Endothelial cell (in vitro differentiated cells): Measurements from ENCODE around the gene HIVEP1. TPM values are rescaled to one million over a fixed set of nuclear protein-coding genes. Genes with fewer than 3 reads are reported as not detected.

ENCODE experiments used
- DNase-seq: peaks from one replicate; pipeline ENCODE4 v3.0.0; 2021; ENCODE audit warnings: low spot score
- H3K27ac Mint-ChIP-seq: one replicate; pipeline ENCODE4 v1.8.0; 2021; ENCODE audit warnings: mixed read lengths, inconsistent platforms; ENCODE audit not compliant: unreplicated experiment
- H3K27me3 Mint-ChIP-seq: one replicate; pipeline ENCODE4 v1.8.0; 2021; ENCODE audit warnings: mild to moderate bottlenecking, moderate library complexity, mixed read lengths, inconsistent platforms; ENCODE audit not compliant: unreplicated experiment
- H3K36me3 Mint-ChIP-seq: one replicate; pipeline ENCODE4 v1.8.0; 2021; ENCODE audit warnings: mild to moderate bottlenecking, low read depth, mixed read lengths, inconsistent platforms; ENCODE audit not compliant: unreplicated experiment
- H3K4me1 Mint-ChIP-seq: one replicate; pipeline ENCODE4 v1.8.0; 2021; ENCODE audit warnings: mild to moderate bottlenecking, mixed read lengths, inconsistent platforms; ENCODE audit not compliant: unreplicated experiment
- H3K4me3 Mint-ChIP-seq: one replicate; pipeline ENCODE4 v1.8.0; 2021; ENCODE audit warnings: mild to moderate bottlenecking, mixed read lengths, inconsistent platforms; ENCODE audit not compliant: unreplicated experiment
- H3K9me3 Mint-ChIP-seq: one replicate; pipeline ENCODE4 v1.8.0; 2021; ENCODE audit warnings: mixed read lengths, inconsistent platforms; ENCODE audit not compliant: unreplicated experiment
- total RNA-seq: library from RNA; stranded (reverse); fragmentation: NEBNext Ultra II Directional; extraction: Animal tissue kit (Norgen Biotek cat#: 25700); gene quantifications from one replicate; pipeline ENCODE4 v1.2.1, GENCODE V29; 2021; ENCODE audit not compliant: unreplicated experiment
- TF ChIP-seq, protein P1 (sequence below): fragments of 200-600 bp; sonication (generic); IDR thresholded peaks from one replicate; pipeline ENCODE4 v1.5.0; 2021; ENCODE audit warnings: antibody characterized with exemption; ENCODE audit not compliant: unreplicated experiment

HIVEP1 gene
- total RNA-seq, 1 donor from 2014 or later: 19.0 TPM

DNA sequence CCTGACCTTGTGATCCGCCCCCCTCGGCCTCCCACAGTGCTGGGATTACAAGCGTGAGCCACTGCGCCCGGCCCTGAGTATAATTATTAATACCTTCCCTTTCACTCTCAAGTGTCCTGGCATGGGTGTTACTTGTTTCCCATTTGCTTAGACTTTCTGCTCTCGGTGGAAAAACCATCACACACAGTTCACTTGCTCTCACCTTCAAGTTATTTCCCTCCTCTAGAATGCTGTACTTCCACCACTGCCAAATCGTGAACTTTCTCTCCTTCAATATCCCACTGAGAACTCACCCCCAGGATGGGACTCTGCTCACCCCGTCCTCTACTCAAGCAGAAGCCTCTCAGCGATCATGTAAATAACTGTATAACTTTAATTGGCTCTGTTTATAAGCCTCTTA is 4.6 kb upstream of the HIVEP1 start:
- H3K27ac Mint-ChIP-seq: peak overlapping the region; percentile 99
- H3K4me3 Mint-ChIP-seq: no peak overlapping the region

DNA sequence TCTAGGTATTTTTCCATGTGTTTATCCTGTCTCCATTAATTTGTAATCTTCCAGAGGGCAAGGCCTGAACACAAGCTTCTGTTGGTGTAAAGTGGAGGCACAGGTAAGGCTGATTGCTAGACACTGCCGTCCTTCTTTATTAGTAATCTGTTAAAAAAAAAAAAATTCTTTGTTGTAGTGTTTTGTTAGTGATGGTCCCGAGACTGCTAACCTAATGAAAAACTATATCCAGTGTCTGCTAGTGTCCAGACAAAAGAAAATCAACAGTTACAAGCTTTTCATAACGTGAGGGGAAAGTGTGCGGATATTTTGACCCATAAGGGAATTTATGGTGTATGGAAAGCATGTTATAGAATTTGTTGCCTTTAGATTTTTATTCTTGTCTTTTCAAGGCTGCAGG is 4.2 kb upstream of the HIVEP1 start:
- no peaks in the 10 kb centered on the region for H3K9me3 Mint-ChIP-seq
- H3K36me3 Mint-ChIP-seq: no peaks in the 10 kb centered on the region
- peak overlapping the region; percentile 99 for H3K27ac Mint-ChIP-seq

More for the DNA sequence above, 4.6 kb upstream of the HIVEP1 start:
- H3K4me1 Mint-ChIP-seq: peaks cover 20% of the 10 kb centered on the region
- TF ChIP-seq, protein P1, sequence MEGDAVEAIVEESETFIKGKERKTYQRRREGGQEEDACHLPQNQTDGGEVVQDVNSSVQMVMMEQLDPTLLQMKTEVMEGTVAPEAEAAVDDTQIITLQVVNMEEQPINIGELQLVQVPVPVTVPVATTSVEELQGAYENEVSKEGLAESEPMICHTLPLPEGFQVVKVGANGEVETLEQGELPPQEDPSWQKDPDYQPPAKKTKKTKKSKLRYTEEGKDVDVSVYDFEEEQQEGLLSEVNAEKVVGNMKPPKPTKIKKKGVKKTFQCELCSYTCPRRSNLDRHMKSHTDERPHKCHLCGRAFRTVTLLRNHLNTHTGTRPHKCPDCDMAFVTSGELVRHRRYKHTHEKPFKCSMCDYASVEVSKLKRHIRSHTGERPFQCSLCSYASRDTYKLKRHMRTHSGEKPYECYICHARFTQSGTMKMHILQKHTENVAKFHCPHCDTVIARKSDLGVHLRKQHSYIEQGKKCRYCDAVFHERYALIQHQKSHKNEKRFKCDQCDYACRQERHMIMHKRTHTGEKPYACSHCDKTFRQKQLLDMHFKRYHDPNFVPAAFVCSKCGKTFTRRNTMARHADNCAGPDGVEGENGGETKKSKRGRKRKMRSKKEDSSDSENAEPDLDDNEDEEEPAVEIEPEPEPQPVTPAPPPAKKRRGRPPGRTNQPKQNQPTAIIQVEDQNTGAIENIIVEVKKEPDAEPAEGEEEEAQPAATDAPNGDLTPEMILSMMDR: no peak
- H3K27me3 Mint-ChIP-seq: peaks cover 7% of the 10 kb centered on the region
- no peak for DNase-seq
- no peaks in the 10 kb centered on the region for H3K9me3 Mint-ChIP-seq
- H3K36me3 Mint-ChIP-seq: no peaks in the 10 kb centered on the region

DNA sequence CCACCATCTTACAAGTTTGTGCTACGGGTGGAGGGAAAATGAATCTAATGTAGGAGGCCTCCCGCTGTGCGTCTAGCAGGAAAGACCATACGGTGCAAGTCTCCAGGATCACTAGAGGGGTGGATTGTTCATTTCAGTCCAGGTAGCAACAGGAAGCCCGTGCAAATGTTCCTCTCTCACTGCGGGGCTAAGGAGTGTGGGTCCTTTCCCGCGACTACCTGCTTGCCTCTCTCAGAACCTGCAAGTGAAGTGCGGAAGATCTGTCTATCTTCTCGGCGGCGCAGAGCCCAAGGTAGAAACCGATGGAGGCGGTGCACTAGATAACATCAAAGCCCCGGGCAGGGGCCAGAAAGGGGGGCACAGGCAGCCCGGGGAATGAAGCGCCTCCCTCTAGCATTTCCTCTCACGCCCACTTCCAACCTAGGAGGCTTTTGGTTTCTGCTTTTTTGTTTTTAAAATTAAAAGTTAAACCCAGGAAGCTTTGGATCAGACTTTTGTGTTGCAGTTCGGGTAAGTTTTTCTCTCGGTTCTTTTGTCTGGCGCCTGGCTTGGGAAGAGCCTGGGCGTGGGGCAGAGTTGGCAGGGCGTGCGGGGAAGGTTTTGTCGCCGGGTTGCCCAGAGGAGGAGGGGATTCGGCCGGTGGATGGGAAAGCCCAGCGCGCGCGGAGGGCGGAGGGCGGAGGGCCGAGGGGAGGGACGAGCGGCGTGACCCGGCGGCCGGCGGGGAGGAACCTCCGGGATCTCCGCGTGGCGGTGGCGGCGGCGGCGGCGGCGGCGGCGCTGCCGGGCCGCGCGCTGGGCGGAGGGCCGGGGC is 3.5 kb upstream of the HIVEP1 start:
- Mint-ChIP-seq H3K4me1 (peaks cover 23% of the 10 kb centered on the region), H3K4me3 (peak overlapping the region; percentile 98), H3K9me3 (no peaks in the 10 kb centered on the region), H3K27ac (peak overlapping the region; percentile 99), H3K27me3 (peaks cover 14% of the 10 kb centered on the region), H3K36me3 (peaks cover 4% of the 10 kb centered on the region)
- TF ChIP-seq, protein P1: no peak
- DNase-seq: peak; percentile 87

More for the DNA sequence above, 4.2 kb upstream of the HIVEP1 start:
- peak overlapping the region; percentile 98 for H3K4me3 Mint-ChIP-seq
- H3K4me1 Mint-ChIP-seq: peaks cover 20% of the 10 kb centered on the region
- H3K27me3 Mint-ChIP-seq: peaks cover 8% of the 10 kb centered on the region
- DNase-seq: no peak
- TF ChIP-seq, protein P1: no peak

DNA sequence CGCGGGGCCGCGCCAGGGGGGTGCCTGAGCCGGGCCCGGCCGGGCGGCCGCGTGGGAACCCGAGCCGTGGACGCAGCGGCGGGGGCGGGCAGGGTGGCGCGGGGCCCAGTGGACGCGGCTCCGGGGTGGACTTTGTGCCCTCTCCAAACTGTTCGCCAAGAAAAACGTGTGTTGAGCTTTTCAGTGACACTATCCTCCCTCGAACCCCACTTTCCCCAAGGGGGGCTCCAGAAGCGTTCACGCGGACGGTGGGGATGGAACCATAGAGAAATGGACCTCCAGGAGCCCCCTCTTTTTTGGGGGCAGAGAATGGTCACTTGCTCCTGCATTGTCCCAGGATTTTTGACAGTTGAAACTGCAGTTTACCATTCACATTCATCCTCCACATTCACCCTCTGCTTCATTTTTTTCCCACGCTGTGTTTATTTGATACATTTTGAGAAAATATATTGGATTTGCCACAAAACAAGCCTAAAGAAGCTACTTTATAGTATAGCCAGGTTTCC is 2.9 kb upstream of the HIVEP1 start:
- H3K36me3 Mint-ChIP-seq: peaks cover 4% of the 10 kb centered on the region
- DNase-seq: no peak
- peaks cover 14% of the 10 kb centered on the region for H3K27me3 Mint-ChIP-seq
- H3K27ac Mint-ChIP-seq: peak overlapping the region; percentile 98
- H3K4me3 Mint-ChIP-seq: peak overlapping the region; percentile 95
- TF ChIP-seq, protein P1: no peak
- no peaks in the 10 kb centered on the region for H3K9me3 Mint-ChIP-seq
- peaks cover 23% of the 10 kb centered on the region for H3K4me1 Mint-ChIP-seq
